DND-41 (cell line): ENCODE measurements around the gene ARHGEF38.

Experiments
- ATAC-seq: fragments of 200-7000 bp; cut with Tn5 transposase; 3 replicates; pipeline ENCODE4 v1.9.1; 2021; ENCODE audit warnings: low read depth; ENCODE audit not compliant: insufficient read depth
- DNase-seq: peaks from one replicate; pipeline ENCODE4 v3.0.0-alpha.2; 2020
- H2AFZ ChIP-seq: 2 replicates; pipeline ENCODE4 v1.6.0; 2012; ENCODE audit warnings: low read depth, low read length
- H3K27ac ChIP-seq: 2 replicates; pipeline ENCODE4 v1.5.1; 2012; ENCODE audit warnings: low read length, inconsistent platforms
- H3K27me3 ChIP-seq: fragments of 200-600 bp; sonication (generic); 2 replicates; pipeline ENCODE4 v1.6.0; 2012; ENCODE audit warnings: low read length, mild to moderate bottlenecking, inconsistent platforms; ENCODE audit not compliant: insufficient read depth, poor library complexity
- H3K36me3 ChIP-seq: 2 replicates; pipeline ENCODE4 v1.5.1; 2012; ENCODE audit warnings: low read length, inconsistent platforms; ENCODE audit not compliant: insufficient read depth
- H3K4me1 ChIP-seq: 2 replicates; pipeline ENCODE4 v1.5.1; 2012; ENCODE audit warnings: mild to moderate bottlenecking, low read length; ENCODE audit not compliant: insufficient read depth
- H3K4me2 ChIP-seq: 2 replicates; pipeline ENCODE4 v1.6.0; 2012; ENCODE audit warnings: mild to moderate bottlenecking, moderate library complexity, low read length, inconsistent platforms; ENCODE audit not compliant: insufficient read depth
- H3K4me3 ChIP-seq, 2 experiments: fragments of 200-600 bp in 1 of 2; shearing (Covaris generic) in 1 of 2; 2 replicates each; pipeline ENCODE4 v1.5.1; 2012 to 2016; ENCODE audit warnings: inconsistent platforms in 2 of 2, low read length in 2 of 2, mild to moderate bottlenecking in 2 of 2, low read depth in 1 of 2, moderate library complexity in 1 of 2
- H3K79me2 ChIP-seq: 2 replicates; pipeline ENCODE4 v1.6.0; 2012; ENCODE audit warnings: low read length, inconsistent platforms; ENCODE audit not compliant: insufficient read depth
- H3K9ac ChIP-seq: 2 replicates; pipeline ENCODE4 v1.6.0; 2012; ENCODE audit warnings: low read depth, mild to moderate bottlenecking, inconsistent platforms, low read length, moderate library complexity
- H3K9me3 ChIP-seq: 2 replicates; pipeline ENCODE4 v1.5.1; 2012; ENCODE audit warnings: low read length, moderate library complexity, mild to moderate bottlenecking, inconsistent platforms; ENCODE audit not compliant: insufficient read depth, severe bottlenecking
- H4K20me1 ChIP-seq: 2 replicates; pipeline ENCODE4 v1.6.0; 2012; ENCODE audit warnings: low read length; ENCODE audit not compliant: insufficient read depth
- CTCF ChIP-seq: IDR thresholded peaks from 2 replicates; pipeline ENCODE4 v1.5.1; 2012; ENCODE audit warnings: borderline replicate concordance, low read length, moderate library complexity, mild to moderate bottlenecking; ENCODE audit not compliant: poor library complexity, severe bottlenecking; ENCODE audit errors: extremely low read depth
- EZH2 ChIP-seq: IDR thresholded peaks from 3 replicates; pipeline ENCODE4 v1.6.1; 2012; ENCODE audit warnings: borderline replicate concordance, low read depth, mild to moderate bottlenecking, moderate library complexity, low read length, inconsistent platforms; ENCODE audit not compliant: severe bottlenecking

ARHGEF38 gene

DNA sequence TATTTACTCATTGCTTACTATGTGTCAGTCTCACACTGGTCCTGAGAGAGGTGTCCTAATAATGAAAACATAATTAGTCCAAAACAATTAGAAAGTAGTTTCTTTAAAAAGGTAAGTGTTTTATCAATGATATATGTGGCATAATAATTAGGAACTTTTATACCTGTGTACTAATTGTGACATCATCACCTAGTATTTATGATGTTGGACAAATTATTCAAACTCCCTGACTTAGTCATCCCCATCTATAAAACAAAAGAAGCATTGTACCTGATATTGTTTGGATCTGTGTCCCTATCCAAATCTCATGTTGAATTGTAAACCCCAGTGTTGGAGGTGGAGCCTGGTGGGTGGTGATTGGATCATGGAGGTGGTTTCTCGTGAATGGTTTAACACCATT, 15.8 kb upstream of the ARHGEF38 start:
- Histone ChIP-seq H3K9me3 (no peaks in the 10 kb centered on the region), H3K36me3 (no peaks in the 10 kb centered on the region), H3K4me3 (no peak overlapping the region), H3K27me3 (peaks cover 3% of the 10 kb centered on the region), H3K4me2 (no peak overlapping the region), H3K4me1 (no peaks in the 10 kb centered on the region), H3K27ac (no peak overlapping the region), H3K79me2 (no peaks in the 10 kb centered on the region), H3K9ac (no peak overlapping the region), H2AFZ (no peak overlapping the region), H4K20me1 (no peaks in the 10 kb centered on the region)
- TF ChIP-seq EZH2 (no peak), CTCF (no peak)
- ATAC-seq (no peak), DNase-seq (no peak)

DNA sequence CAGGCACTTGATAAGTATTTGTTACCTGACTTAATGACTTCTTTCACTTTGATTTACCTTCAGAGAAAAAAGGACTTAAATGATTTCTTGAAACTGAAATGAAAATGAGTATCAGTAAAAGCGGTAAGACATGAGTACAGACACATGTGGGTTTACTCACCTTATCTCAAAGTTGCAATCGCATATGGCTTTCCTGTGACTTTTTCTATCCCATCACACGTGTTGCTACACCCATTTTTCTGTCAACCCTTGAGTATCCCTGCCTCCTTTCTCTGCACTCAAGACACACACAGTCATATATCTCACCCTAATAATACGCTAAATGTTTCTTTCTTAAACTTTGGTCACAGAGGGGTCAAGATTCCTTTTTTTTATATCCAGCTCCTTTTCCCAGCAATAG, 11.0 kb upstream of the ARHGEF38 start:
- Histone ChIP-seq H3K9me3 (no peaks in the 10 kb centered on the region), H4K20me1 (no peaks in the 10 kb centered on the region), H3K36me3 (no peaks in the 10 kb centered on the region), H3K27ac (no peak overlapping the region), H3K4me3 (no peak overlapping the region), H3K9ac (no peak overlapping the region), H3K4me2 (no peak overlapping the region), H3K79me2 (no peaks in the 10 kb centered on the region), H3K4me1 (no peaks in the 10 kb centered on the region), H3K27me3 (no peaks in the 10 kb centered on the region), H2AFZ (no peak overlapping the region)
- ATAC-seq (no peak), DNase-seq (no peak)
- TF ChIP-seq CTCF (no peak), EZH2 (no peak)

DNA sequence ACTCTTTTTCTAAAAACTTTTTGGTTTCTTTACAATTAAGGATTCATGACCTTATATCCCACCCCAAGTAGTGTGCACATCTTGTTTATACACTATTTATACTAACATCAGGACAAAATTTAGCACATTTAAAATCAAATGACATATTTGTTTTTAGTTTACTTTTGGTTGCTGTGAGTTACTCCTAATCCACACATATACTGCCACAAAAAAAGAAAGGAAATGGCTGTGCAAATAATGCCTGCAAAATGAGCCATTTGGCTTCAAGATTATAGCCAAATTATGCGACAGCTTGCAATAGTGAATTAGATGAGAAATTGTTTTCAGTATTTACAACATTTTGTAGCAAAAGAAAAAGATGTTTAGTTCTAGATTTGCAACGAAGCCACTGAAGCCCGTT, 10.4 kb upstream of the ARHGEF38 start:
- H3K27me3 ChIP-seq, result no peaks in the 10 kb centered on the region
- H3K79me2 ChIP-seq, result no peaks in the 10 kb centered on the region
- H3K4me3 ChIP-seq, result no peak overlapping the region
- ATAC-seq (no peak), DNase-seq (no peak)
- H3K9me3 ChIP-seq, result no peaks in the 10 kb centered on the region
- H3K4me1 ChIP-seq, result no peaks in the 10 kb centered on the region
- no peak overlapping the region for H3K4me2 ChIP-seq
- no peaks in the 10 kb centered on the region for H4K20me1 ChIP-seq
- TF ChIP-seq CTCF (no peak), EZH2 (no peak)
- H2AFZ ChIP-seq, result no peak overlapping the region
- no peak overlapping the region for H3K27ac ChIP-seq
- H3K36me3 ChIP-seq, result no peaks in the 10 kb centered on the region
- no peak overlapping the region for H3K9ac ChIP-seq

GRCh38 chr4:105543346-105543745, 9.1 kb upstream of the ARHGEF38 start:
- H3K27ac ChIP-seq, result no peak overlapping the region
- no peak overlapping the region for H3K4me3 ChIP-seq
- H3K36me3 ChIP-seq, result no peaks in the 10 kb centered on the region
- TF ChIP-seq CTCF (no peak), EZH2 (no peak)
- H3K27me3 ChIP-seq, result no peaks in the 10 kb centered on the region
- ATAC-seq (no peak), DNase-seq (no peak)
- H3K79me2 ChIP-seq, result no peaks in the 10 kb centered on the region
- H3K4me1 ChIP-seq, result no peaks in the 10 kb centered on the region
- no peak overlapping the region for H2AFZ ChIP-seq
- H3K4me2 ChIP-seq, result no peak overlapping the region
- no peaks in the 10 kb centered on the region for H3K9me3 ChIP-seq
- no peaks in the 10 kb centered on the region for H4K20me1 ChIP-seq
- no peak overlapping the region for H3K9ac ChIP-seq
